NCI-H82 treated with DMSO at 0.1 percent for 48 hours (cell line): Measurements from ENCODE around the gene FBXL5.
"Not testable (repeated sequence)": the region's sequence is repeated elsewhere in the genome, so short reads cannot be mapped to it uniquely, and the experiment has no call there.

Experiments used
- DNase-seq: peaks from one replicate; lab custom pipeline; 2025; ENCODE audit not compliant: unreplicated experiment; lab: John Stamatoyannopoulos, UW

Gene FBXL5

GRCh38 chr4:15652191-15652590 is 3.0 kb downstream of the FBXL5 start:
- DNase-seq: no peak

GRCh38 chr4:15651676-15652075 is 3.5 kb downstream of the FBXL5 start:
- no peak for DNase-seq

DNA sequence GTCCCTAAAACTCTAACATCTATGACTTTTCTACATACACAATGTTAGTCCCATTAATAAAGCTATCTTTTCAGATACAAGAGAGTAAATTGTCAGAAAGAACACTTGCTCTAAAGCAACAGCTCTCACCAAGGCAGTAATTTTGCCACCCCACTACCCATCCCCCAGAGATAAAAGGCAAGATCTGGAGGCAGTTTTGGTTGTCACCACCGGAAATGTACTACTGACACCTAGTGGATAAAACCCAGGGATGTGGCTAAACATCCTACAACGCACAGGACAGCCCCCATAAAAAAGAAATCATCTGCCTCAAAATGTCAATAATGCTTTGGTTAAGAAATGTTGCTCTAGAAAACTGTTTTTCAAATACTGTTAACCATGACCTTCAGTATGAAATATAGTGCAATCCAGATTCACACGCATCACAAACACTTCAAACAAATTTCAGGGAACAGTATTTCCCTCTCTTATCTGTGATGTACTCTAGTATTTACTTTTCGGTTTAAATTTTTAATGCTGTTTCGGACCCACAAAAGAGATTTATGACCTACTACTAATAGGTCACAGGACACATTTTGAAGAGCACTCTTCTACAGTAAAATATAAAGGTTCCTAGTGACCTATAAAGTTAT is 5.1 kb downstream of the FBXL5 start:
- peak; percentile 67 for DNase-seq

DNA sequence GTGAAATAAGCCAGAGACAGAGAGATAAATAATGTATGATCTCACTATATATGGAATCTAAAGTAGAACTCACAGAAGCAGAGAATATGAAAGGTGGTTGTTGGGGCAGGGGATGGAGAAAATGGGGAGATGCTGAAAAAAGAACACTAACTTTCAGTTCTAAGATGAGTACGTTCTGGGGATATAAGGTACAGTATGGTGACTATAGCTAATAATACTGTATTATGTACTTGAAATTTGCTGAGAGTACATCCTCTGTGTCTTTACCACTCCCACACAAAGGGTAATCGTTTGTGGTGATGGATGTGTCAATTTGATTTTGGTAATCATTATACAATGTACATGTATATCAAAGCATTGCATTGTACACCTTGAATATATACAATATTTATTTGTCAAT is 6.6 kb downstream of the FBXL5 start:
- DNase-seq: no peak

- DNase-seq: no peak
Measured at GRCh38 chr4:15638418-15638817, 16.7 kb downstream of the FBXL5 start.

DNA sequence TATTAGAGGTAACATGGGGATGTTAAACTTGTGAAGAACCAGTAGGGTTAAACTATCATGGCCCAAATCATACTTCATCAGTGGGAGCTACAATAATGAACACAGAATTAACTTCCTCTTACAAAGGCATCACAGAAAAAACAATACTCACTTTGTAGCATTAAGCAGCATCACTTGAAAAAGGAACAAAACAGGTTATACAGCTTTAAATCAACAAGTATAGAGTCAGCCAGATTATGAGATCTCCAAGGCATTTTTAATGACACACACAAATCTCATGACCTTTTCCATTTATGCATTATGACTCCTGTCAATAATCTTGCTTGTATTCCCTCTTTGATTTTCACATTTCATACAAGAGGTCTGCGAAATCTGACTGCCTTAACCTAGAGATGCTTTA is 18.3 kb downstream of the FBXL5 start:
- no peak for DNase-seq

DNA sequence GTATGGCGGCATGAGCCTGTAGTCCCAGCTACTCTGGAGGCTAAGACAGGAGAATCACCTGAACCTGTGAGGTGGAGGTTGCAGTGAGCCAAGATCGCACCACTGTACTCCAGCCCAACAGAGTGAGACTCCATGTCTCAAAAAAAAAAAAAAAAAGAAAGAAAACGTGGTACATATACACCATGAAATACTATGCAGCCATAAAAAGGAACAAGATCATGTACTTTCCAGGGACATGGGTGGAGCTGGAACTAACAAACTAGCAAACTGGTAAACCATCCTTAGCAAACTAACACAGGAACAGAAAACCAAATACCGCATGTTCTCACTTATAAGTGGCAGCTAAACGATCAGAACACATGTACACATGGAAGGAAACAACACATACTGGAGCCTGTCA is 37.8 kb downstream of the FBXL5 start:
- not testable (repeated sequence) for DNase-seq

DNA sequence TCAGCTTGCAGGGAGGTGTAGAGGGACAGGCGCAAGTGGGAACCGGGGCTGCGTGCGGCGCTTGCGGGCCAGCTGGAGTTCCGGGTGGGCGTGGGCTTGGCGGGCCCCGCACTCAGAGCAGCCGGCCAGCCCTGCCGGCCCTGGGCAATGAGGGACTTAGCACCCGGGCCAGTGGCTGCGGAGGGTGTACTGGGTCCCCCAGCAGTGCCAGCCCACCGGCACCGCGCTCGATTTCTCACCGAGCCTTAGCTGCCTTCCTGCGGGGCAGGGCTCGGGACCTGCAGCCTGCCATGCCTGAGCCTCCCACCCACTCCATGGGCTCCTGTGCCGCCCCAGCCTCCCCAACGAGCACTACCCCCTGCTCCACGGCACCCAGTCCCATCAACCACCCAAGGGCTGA is 40.3 kb downstream of the FBXL5 start:
- DNase-seq: not testable (repeated sequence)

DNA sequence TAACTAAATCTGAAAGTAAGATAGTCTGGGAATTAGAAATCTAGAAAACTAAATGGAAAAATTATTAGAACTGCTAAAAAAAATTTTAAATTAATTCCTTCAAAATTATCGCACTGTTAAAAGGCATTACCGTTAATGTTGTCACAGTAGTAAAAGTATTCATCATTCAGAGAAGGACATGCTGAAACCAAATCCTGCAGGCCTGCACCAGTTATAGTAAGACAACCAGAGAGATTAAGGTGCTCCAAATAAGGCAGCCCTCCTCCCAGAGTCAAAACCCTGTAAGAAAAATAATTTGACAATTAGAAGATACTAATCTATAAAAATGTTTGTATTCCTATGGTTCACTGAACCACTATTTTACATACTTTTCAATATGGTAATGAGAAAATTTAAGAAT is 43.0 kb downstream of the FBXL5 start:
- no peak for DNase-seq

- DNase-seq: no peak
Measured at GRCh38 chr4:15610855-15611254, 44.3 kb downstream of the FBXL5 start.

- DNase-seq: no peak
Measured at GRCh38 chr4:15605537-15605936, 49.6 kb downstream of the FBXL5 start.

- no peak for DNase-seq
Measured at GRCh38 chr4:15601862-15602261, 53.3 kb downstream of the FBXL5 start.

- no peak for DNase-seq
Measured at GRCh38 chr4:15600176-15600575, 55.0 kb downstream of the FBXL5 start.

DNA sequence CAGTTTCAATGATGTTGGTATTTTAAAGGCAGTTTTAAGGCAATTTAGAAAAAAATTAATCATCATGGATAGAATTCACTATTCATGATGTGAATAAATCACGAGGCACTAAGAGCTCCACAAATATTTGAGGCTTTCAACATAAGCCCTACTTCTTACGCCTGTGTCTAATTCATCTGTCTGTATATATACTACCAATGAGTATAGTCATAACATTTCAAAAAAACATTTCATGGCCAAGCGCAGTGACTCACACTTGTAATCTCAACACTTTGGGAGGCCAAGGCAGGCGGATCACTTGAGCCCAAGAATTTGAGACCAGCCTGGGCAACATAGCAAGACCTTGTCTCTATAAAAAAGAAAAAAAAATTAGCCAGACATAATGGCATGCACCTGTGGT is 56.5 kb downstream of the FBXL5 start:
- no peak for DNase-seq

DNA sequence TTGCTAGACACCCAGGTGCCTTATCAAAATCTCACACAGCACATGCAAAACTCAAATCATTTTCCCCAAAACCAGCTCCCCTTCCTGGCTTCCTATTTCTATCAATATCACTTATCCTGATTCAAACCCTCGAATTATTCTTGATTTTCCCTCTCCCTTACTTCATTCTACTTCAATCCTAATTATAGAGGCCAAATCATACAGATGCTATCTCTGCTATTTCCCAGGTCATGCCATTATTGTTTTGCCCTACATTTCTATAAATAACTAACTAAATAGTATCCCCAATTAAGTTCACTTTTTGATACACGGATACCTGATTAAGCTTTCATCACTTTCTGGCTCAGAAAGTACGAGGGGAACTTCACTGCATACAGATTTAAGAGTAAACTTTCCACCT is 62.4 kb downstream of the FBXL5 start:
- no peak for DNase-seq

- no peak for DNase-seq
Measured at GRCh38 chr4:15587649-15588048, 67.5 kb downstream of the FBXL5 start.

DNA sequence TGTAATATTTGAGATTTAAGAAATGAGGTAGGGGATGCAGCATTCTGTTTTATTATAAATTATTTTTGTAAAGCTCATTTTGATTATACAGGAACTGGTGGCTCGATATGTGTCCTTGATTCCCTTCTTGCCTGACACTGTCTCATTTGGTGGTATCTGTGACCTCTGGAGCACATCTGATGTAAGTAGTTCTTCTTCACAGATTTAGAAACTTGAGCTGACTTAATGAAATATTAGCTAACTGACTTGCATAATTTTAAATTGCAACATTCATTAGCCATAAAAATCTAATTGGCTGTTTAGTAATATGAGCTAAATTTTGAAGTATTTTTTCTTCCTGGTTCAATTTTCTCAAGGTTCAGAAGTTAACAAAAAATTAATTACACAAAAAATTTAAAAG is 69.1 kb downstream of the FBXL5 start:
- DNase-seq: no peak

GRCh38 chr4:15585331-15585730 is 69.8 kb downstream of the FBXL5 start:
- DNase-seq: no peak

GRCh38 chr4:15584785-15585184 is 70.4 kb downstream of the FBXL5 start:
- DNase-seq: no peak

- DNase-seq: no peak
Measured at GRCh38 chr4:15577508-15577907, 77.6 kb downstream of the FBXL5 start.

GRCh38 chr4:15575966-15576365 is 79.2 kb downstream of the FBXL5 start:
- no peak for DNase-seq

DNA sequence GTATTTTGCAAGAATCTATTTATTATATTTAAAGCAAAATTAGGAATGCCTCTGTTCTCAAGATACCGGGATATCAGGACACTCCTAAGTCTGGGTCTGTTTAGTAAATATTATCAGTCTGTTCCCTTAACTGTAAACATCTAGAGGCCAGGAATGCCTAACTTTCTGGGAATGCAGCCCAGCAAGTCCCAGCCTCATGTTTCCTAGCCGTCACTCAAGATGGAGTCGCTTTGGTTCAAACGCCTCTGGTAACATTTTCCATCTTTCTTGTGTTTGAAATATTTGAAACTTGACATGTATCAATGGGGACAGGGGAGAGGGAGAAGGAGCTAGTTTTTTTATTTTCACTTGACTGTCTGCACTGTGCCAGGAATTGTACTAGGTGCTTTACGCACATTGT is 85.4 kb downstream of the FBXL5 start:
- no peak for DNase-seq

GRCh38 chr4:15568821-15569220 is 86.3 kb downstream of the FBXL5 start:
- DNase-seq: no peak

- DNase-seq: no peak
Measured at GRCh38 chr4:15563871-15564270, 91.3 kb downstream of the FBXL5 start.
